Endothelial cell of umbilical vein (primary cell): ENCODE measurements around the gene NAAA. TPM values are rescaled to one million over a fixed set of nuclear protein-coding genes. Genes with fewer than 3 reads are reported as not detected.

Source experiments
- BruUV-seq: library from RNA; stranded (reverse); fragments of 400-500 nt; replicated peaks from 2 replicates; lab custom pipeline; 2021; lab: Mats Ljungman, UMichigan
- CTCF ChIA-PET: fragments of 300-600, 350-600 bp; sonication (Branson Sonifier 250); formaldehyde crosslinking; loops from one replicate; lab custom pipeline; 2021; ENCODE audit warnings: antibody characterized with exemption, inconsistent platforms; lab: Charles Lee
- POLR2A ChIA-PET: fragments of 300-600, 350-600 bp; sonication (Branson Sonifier 250); formaldehyde crosslinking; loops from one replicate; lab custom pipeline; 2021; ENCODE audit warnings: antibody characterized with exemption, inconsistent platforms; lab: Charles Lee
- DNase-seq: peaks from one replicate; pipeline ENCODE4 v3.0.0-alpha.2; 2011; ENCODE audit warnings: low read depth, low spot score
- FAIRE-seq: peaks from 2 replicates; lab custom pipeline; 2011; peaks lifted over from hg19 to GRCh38; lab: Jason Lieb, UNC
- H2AFZ ChIP-seq: 2 replicates; pipeline ENCODE4 v1.6.0; 2012; ENCODE audit warnings: low read depth, low read length, control low read depth, inconsistent platforms
- H3K27ac ChIP-seq: 2 replicates; pipeline ENCODE4 v1.5.1; 2011; ENCODE audit warnings: low read depth, mild to moderate bottlenecking, control low read depth, low read length, moderate library complexity; ENCODE audit not compliant: insufficient read depth
- H3K27me3 ChIP-seq, 2 experiments: 2 replicates each; pipeline versions ENCODE4 v1.6.0 to v1.6.1; 2011; ENCODE audit warnings: low read length in 2 of 2, mixed read lengths in 1 of 2; ENCODE audit not compliant: control insufficient read depth in 2 of 2, insufficient read depth in 2 of 2
- H3K36me3 ChIP-seq, 2 experiments: 2 replicates in 1 of 2; 3 replicates in 1 of 2; pipeline ENCODE4 v1.5.1; 2011; ENCODE audit warnings: low read length in 2 of 2, mild to moderate bottlenecking in 1 of 2, moderate library complexity in 1 of 2; ENCODE audit not compliant: control insufficient read depth in 2 of 2, insufficient read depth in 2 of 2; ENCODE audit errors: extremely low read depth in 1 of 2
- H3K4me1 ChIP-seq: 3 replicates; pipeline ENCODE4 v1.5.1; 2011; ENCODE audit warnings: mild to moderate bottlenecking, low read length; ENCODE audit not compliant: control insufficient read depth, insufficient read depth; ENCODE audit errors: extremely low read depth
- H3K4me2 ChIP-seq: 2 replicates; pipeline ENCODE4 v1.6.1; 2011; ENCODE audit warnings: low read length, control low read depth, mixed read lengths; ENCODE audit not compliant: insufficient read depth
- H3K4me3 ChIP-seq, 3 experiments: fragments of 200-600 bp in 1 of 3; sonication (generic), shearing (Covaris generic) in 1 of 3; replicated peaks in 1 of 3; 2 replicates each; pipeline ENCODE4 v1.5.1; 2011 to 2016; ENCODE audit warnings: control low read depth in 3 of 3, low read length in 3 of 3, mild to moderate bottlenecking in 2 of 3, inconsistent platforms in 1 of 3, low read depth in 1 of 3, moderate library complexity in 1 of 3; ENCODE audit not compliant: insufficient read depth in 1 of 3
- H3K79me2 ChIP-seq: 2 replicates; pipeline ENCODE4 v1.6.0; 2012; ENCODE audit warnings: low read length, inconsistent platforms; ENCODE audit not compliant: control insufficient read depth, insufficient read depth
- H3K9ac ChIP-seq: replicated peaks from 2 replicates; pipeline ENCODE3; 2011; ENCODE audit warnings: low read length, control low read depth; ENCODE audit not compliant: insufficient read depth; ENCODE audit errors: extremely low read depth
- H3K9me1 ChIP-seq: replicated peaks from 3 replicates; pipeline ENCODE4 v1.6.0; 2011; ENCODE audit warnings: mild to moderate bottlenecking, low read length; ENCODE audit not compliant: control insufficient read depth, insufficient read depth; ENCODE audit errors: extremely low read depth
- H3K9me3 ChIP-seq: replicated peaks from 2 replicates; pipeline ENCODE4 v1.5.1; 2012; ENCODE audit warnings: low read length, inconsistent platforms; ENCODE audit not compliant: control insufficient read depth, insufficient read depth
- H4K20me1 ChIP-seq: replicated peaks from 2 replicates; pipeline ENCODE3; 2011; ENCODE audit warnings: mild to moderate bottlenecking, low read length; ENCODE audit not compliant: control insufficient read depth, insufficient read depth; ENCODE audit errors: extremely low read depth
- EZH2 ChIP-seq: IDR thresholded peaks from 2 replicates; pipeline ENCODE4 v1.6.1; 2012; ENCODE audit warnings: borderline replicate concordance, low read depth, mild to moderate bottlenecking, moderate library complexity, low read length, inconsistent platforms; ENCODE audit not compliant: severe bottlenecking
- FOS ChIP-seq: IDR thresholded peaks from 2 replicates; pipeline ENCODE4 v1.6.1; 2011; ENCODE audit warnings: mild to moderate bottlenecking, low read length, moderate library complexity, borderline replicate concordance; ENCODE audit not compliant: insufficient read depth
- GATA2 ChIP-seq: IDR thresholded peaks from 2 replicates; pipeline ENCODE4 v1.7.0; 2011; ENCODE audit warnings: low read depth, mild to moderate bottlenecking, moderate library complexity, mixed read lengths, low read length; ENCODE audit not compliant: insufficient read length, insufficient read depth
- JUN ChIP-seq: IDR thresholded peaks from 2 replicates; pipeline ENCODE4 v1.6.1; 2011; ENCODE audit warnings: borderline replicate concordance, low read depth; ENCODE audit not compliant: insufficient read length, insufficient read depth
- MYC ChIP-seq: IDR thresholded peaks from one replicate; pipeline ENCODE4 v1.6.1; 2011; ENCODE audit warnings: mild to moderate bottlenecking, low read depth, low read length
- POLR2A ChIP-seq: IDR thresholded peaks from 2 replicates; pipeline ENCODE4 v1.6.1; 2012; ENCODE audit warnings: low read depth, mild to moderate bottlenecking, control low read depth, low read length
- POLR2AphosphoS5 ChIP-seq: IDR thresholded peaks from 2 replicates; pipeline ENCODE4 v1.6.1; 2012; ENCODE audit warnings: low read depth, mild to moderate bottlenecking, control low read depth, low read length, moderate library complexity; ENCODE audit not compliant: insufficient read depth
- dilution Hi-C: fragments of 300-500 bp; cut with MboI; formaldehyde crosslinking; loops from one replicate; pipeline ENCODE4 v1.15.0; 2019; ENCODE audit warnings: low sequenced_read_pairs; ENCODE audit not compliant: extremely low pct_ligation_motif_present
- intact Hi-C: fragments of 100-400 bp; cut with micrococcal nuclease; formaldehyde crosslinking; loops from one replicate; pipeline ENCODE4 v1.10.0; 2022
- polyA plus RNA-seq, 4 experiments: library from polyadenylated mRNA; depleted of rRNA in 3 of 4; stranded (reverse) in 3 of 4; unstranded in 1 of 4; fragments of >200 nt; gene quantifications; 2 replicates each; pipeline versions ENCODE4 v1.2.1 to v1.2.3, GENCODE V29; 2011 to 2012; ENCODE audit warnings: missing spikeins in 1 of 4
- total RNA-seq: library from RNA; stranded (reverse); gene quantifications from 2 replicates; pipeline ENCODE4 v1.2.3, GENCODE V29; 2021
- TF ChIP-seq, protein P1 (sequence below), 2 donors: IDR thresholded peaks; 1 replicate in 1 of 2; 2 replicates in 1 of 2; pipeline ENCODE4 v1.5.1; 2011; ENCODE audit warnings: low read length in 2 of 2, mild to moderate bottlenecking in 2 of 2, moderate library complexity in 2 of 2, control low read depth in 1 of 2, inconsistent platforms in 1 of 2, low read depth in 1 of 2; ENCODE audit not compliant: insufficient read depth in 1 of 2; ENCODE audit errors: extremely low read depth in 1 of 2
- TF ChIP-seq, protein P2 (sequence below): IDR thresholded peaks from 2 replicates; pipeline ENCODE4 v1.6.1; 2011; ENCODE audit not compliant: insufficient read depth, insufficient read length

Gene NAAA
- total and polyA plus RNA-seq, 2 donors (not counting 3 experiments of a cell fraction or from before 2014, with no cell fraction given) = 15.3 to 24.4 TPM

DNA sequence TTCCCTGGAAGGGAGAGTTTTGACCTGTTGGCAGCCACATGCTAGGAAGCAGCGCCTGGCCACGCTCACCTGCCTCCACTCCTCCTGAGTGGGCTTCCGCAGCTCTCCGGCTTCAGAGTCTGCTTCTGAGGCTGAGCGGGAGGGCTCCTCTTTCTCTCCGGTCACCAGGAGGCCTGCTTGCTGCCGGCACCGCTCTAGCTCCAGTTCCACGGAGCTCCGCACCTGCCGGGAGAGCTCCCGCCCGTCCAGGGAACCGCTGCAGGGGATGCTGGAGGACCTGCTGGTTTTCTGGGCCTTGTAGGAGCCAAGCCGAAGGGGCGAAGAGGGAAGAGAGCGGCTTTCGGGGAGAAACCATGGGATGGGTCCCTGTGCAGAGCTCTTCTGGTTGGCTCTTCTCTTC, 64.6 kb downstream of the NAAA start:
- POLR2A ChIA-PET = no interaction called here
- intact Hi-C loops = no loop called here
- dilution Hi-C loops = no loop called here
- CTCF ChIA-PET = interaction anchor here (1.4 to 2.2 kb wide), 3 partner anchors 20 to 40 kb away, joined by 4 to 9 read pairs (median 7); no protein-coding TSS in a partner anchor
- DNase-seq (no peak), FAIRE-seq (no peak)
- Histone ChIP-seq H4K20me1 (no peaks in the 10 kb centered on the region), H3K9ac (no peak overlapping the region), H3K4me3 (no peak overlapping the region), H3K9me3 (no peaks in the 10 kb centered on the region), H3K36me3 (no peaks in the 10 kb centered on the region), H2AFZ (no peak overlapping the region), H3K4me1 (no peaks in the 10 kb centered on the region), H3K9me1 (no peaks in the 10 kb centered on the region), H3K27me3 (peaks cover 2% of the 10 kb centered on the region in 2 experiments), H3K4me2 (no peak overlapping the region), H3K27ac (no peak overlapping the region), H3K79me2 (no peaks in the 10 kb centered on the region)
- no TSS peak for BruUV-seq
- TF ChIP-seq EZH2 (no peak), FOS (no peak), MYC (no peak), POLR2AphosphoS5 (no peak), GATA2 (no peak), JUN (no peak), POLR2A (no peak)
- TF ChIP-seq, protein P1, sequence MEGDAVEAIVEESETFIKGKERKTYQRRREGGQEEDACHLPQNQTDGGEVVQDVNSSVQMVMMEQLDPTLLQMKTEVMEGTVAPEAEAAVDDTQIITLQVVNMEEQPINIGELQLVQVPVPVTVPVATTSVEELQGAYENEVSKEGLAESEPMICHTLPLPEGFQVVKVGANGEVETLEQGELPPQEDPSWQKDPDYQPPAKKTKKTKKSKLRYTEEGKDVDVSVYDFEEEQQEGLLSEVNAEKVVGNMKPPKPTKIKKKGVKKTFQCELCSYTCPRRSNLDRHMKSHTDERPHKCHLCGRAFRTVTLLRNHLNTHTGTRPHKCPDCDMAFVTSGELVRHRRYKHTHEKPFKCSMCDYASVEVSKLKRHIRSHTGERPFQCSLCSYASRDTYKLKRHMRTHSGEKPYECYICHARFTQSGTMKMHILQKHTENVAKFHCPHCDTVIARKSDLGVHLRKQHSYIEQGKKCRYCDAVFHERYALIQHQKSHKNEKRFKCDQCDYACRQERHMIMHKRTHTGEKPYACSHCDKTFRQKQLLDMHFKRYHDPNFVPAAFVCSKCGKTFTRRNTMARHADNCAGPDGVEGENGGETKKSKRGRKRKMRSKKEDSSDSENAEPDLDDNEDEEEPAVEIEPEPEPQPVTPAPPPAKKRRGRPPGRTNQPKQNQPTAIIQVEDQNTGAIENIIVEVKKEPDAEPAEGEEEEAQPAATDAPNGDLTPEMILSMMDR (IDR thresholded peaks at IDR 0.05; ENCODE audit: extremely low read depth in 1 of 2, insufficient read depth in 1 of 2, low read depth in 1 of 2, low read length in 2 of 2) = no peak
- TF ChIP-seq, protein P2, sequence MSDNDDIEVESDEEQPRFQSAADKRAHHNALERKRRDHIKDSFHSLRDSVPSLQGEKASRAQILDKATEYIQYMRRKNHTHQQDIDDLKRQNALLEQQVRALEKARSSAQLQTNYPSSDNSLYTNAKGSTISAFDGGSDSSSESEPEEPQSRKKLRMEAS = no peak
